CD4-positive, alpha-beta T cell treated with Interferon alpha-2 for 1 hour (primary cell): ENCODE data around the gene UBE2D2.

Experiments used
- DNase-seq, 2 donors: peaks; one replicate each; pipeline ENCODE4 v3.0.0-alpha.2; 2020 to 2022

The UBE2D2 gene

GRCh38 chr5:139649082-139649991 is 88.2 kb downstream of the UBE2D2 start:
- no peak for DNase-seq

GRCh38 chr5:139650031-139650688 is 89.0 kb downstream of the UBE2D2 start:
- DNase-seq: no peak

- DNase-seq: no peak
These were observed 89.5 kb downstream of the UBE2D2 start for GRCh38 chr5:139650689-139651042.

- DNase-seq: no peak
These were observed 90.1 kb downstream of the UBE2D2 start for GRCh38 chr5:139651043-139651834.

- DNase-seq: peak; percentile 76 to 85
These were observed 91.0 kb downstream of the UBE2D2 start for GRCh38 chr5:139651853-139652787.

GRCh38 chr5:139652788-139653241 is 91.7 kb downstream of the UBE2D2 start:
- DNase-seq: no peak

- DNase-seq: no peak
These were observed 92.5 kb downstream of the UBE2D2 start for GRCh38 chr5:139653616-139654015.

- no peak for DNase-seq
These were observed 93.3 kb downstream of the UBE2D2 start for GRCh38 chr5:139654464-139654863.

- no peak for DNase-seq
These were observed 93.8 kb downstream of the UBE2D2 start for GRCh38 chr5:139654871-139655491.

GRCh38 chr5:139655727-139656271 is 94.7 kb downstream of the UBE2D2 start:
- DNase-seq: no peak

GRCh38 chr5:139657363-139658321 is 96.5 kb downstream of the UBE2D2 start:
- no peak for DNase-seq

- no peak for DNase-seq
These were observed 97.4 kb downstream of the UBE2D2 start for GRCh38 chr5:139658501-139658927.

GRCh38 chr5:139658928-139659667 is 98.0 kb downstream of the UBE2D2 start:
- DNase-seq: no peak

GRCh38 chr5:139659695-139660101 is 98.6 kb downstream of the UBE2D2 start:
- DNase-seq: no peak

- no peak for DNase-seq
These were observed 99.2 kb downstream of the UBE2D2 start for GRCh38 chr5:139660105-139660922.

GRCh38 chr5:139660923-139661814 is 100.0 kb downstream of the UBE2D2 start:
- peak in 1 of 2 donors; percentile 75 for DNase-seq

- DNase-seq: no peak
These were observed 101.5 kb downstream of the UBE2D2 start for GRCh38 chr5:139662617-139663016.
